HEK293 (cell line): Measurements from ENCODE around the gene LSM2.

Source experiments
- CTCF ChIP-seq: fragments of 450-650 bp; formaldehyde crosslinking; IDR thresholded peaks from 2 replicates; pipeline ENCODE4 v1.5.1; 2016; ENCODE audit warnings: missing biosample characterization, missing genetic modification characterization
- GLIS1 ChIP-seq: fragments of 450-650 bp; formaldehyde crosslinking; IDR thresholded peaks from 2 replicates; pipeline ENCODE4 v1.5.1; 2016; ENCODE audit warnings: missing biosample characterization, missing genetic modification characterization
- MEIS1 ChIP-seq: sonication (generic); formaldehyde crosslinking; IDR thresholded peaks from 2 replicates; pipeline ENCODE4 v1.8.1; 2022; ENCODE audit warnings: missing genetic modification reagents, mild to moderate bottlenecking, borderline replicate concordance
- SP7 ChIP-seq: fragments of 450-650 bp; formaldehyde crosslinking; IDR thresholded peaks from 2 replicates; pipeline ENCODE4 v1.5.1; 2016; ENCODE audit warnings: missing biosample characterization, missing genetic modification characterization
- WT1 ChIP-seq: fragments of 450-650 bp; formaldehyde crosslinking; IDR thresholded peaks from 2 replicates; pipeline ENCODE4 v1.5.1; 2016; ENCODE audit warnings: missing biosample characterization, missing genetic modification characterization
- ZBTB20 ChIP-seq: fragments of 450-650 bp; formaldehyde crosslinking; IDR thresholded peaks from 2 replicates; pipeline ENCODE4 v1.5.1; 2016; ENCODE audit warnings: missing biosample characterization, missing genetic modification characterization
- ZFHX2 ChIP-seq: fragments of 450-650 bp; formaldehyde crosslinking; conservative IDR thresholded peaks from 2 replicates; pipeline ENCODE4 v1.5.1; 2016; ENCODE audit warnings: missing biosample characterization, missing genetic modification characterization
- ZNF138 ChIP-seq: fragments of 450-650 bp; formaldehyde crosslinking; IDR thresholded peaks from 2 replicates; pipeline ENCODE4 v1.5.1; 2016; ENCODE audit warnings: missing biosample characterization, missing genetic modification characterization, borderline replicate concordance
- ZNF155 ChIP-seq: fragments of 450-650 bp; formaldehyde crosslinking; IDR thresholded peaks from 2 replicates; pipeline ENCODE4 v1.5.1; 2016; ENCODE audit warnings: missing biosample characterization, missing genetic modification characterization
- ZNF169 ChIP-seq: fragments of 450-650 bp; formaldehyde crosslinking; IDR thresholded peaks from 2 replicates; pipeline ENCODE4 v1.5.1; 2016; ENCODE audit warnings: missing biosample characterization, missing genetic modification characterization
- ZNF24 ChIP-seq: fragments of 450-650 bp; formaldehyde crosslinking; IDR thresholded peaks from 2 replicates; pipeline ENCODE4 v1.5.1; 2016; ENCODE audit warnings: missing biosample characterization, missing genetic modification characterization
- ZNF341 ChIP-seq: fragments of 450-650 bp; formaldehyde crosslinking; IDR thresholded peaks from 2 replicates; pipeline ENCODE4; 2016; ENCODE audit warnings: low read depth, missing biosample characterization, missing genetic modification characterization
- ZNF391 ChIP-seq: fragments of 450-650 bp; formaldehyde crosslinking; IDR thresholded peaks from 2 replicates; pipeline ENCODE4 v1.5.1; 2016; ENCODE audit warnings: low read depth, missing biosample characterization, missing genetic modification characterization, borderline replicate concordance
- ZNF416 ChIP-seq: fragments of 450-650 bp; formaldehyde crosslinking; IDR thresholded peaks from 2 replicates; pipeline ENCODE4 v1.5.1; 2016; ENCODE audit warnings: missing biosample characterization, missing genetic modification characterization
- ZNF423 ChIP-seq: fragments of 450-650 bp; formaldehyde crosslinking; IDR thresholded peaks from 2 replicates; pipeline ENCODE4 v1.5.1; 2016; ENCODE audit warnings: missing biosample characterization, missing genetic modification characterization
- ZNF600 ChIP-seq: fragments of 450-650 bp; formaldehyde crosslinking; IDR thresholded peaks from 2 replicates; pipeline ENCODE4 v1.5.1; 2016; ENCODE audit warnings: missing biosample characterization, missing genetic modification characterization
- ZNF639 ChIP-seq: fragments of 450-650 bp; formaldehyde crosslinking; IDR thresholded peaks from 2 replicates; pipeline ENCODE4 v1.5.1; 2016; ENCODE audit warnings: missing biosample characterization, missing genetic modification characterization
- ZNF660 ChIP-seq: fragments of 450-650 bp; IDR thresholded peaks from 2 replicates; pipeline ENCODE4 v1.5.1; 2018; ENCODE audit warnings: missing biosample characterization, mild to moderate bottlenecking, missing genetic modification characterization
- TF ChIP-seq, protein P1 (sequence below): fragments of 450-650 bp; formaldehyde crosslinking; conservative IDR thresholded peaks from 2 replicates; pipeline ENCODE4 v1.5.1; 2016; ENCODE audit warnings: low read depth, missing biosample characterization, missing genetic modification characterization
- TF ChIP-seq, protein P2 (sequence below): fragments of 450-650 bp; formaldehyde crosslinking; IDR thresholded peaks from 2 replicates; pipeline ENCODE4 v1.5.1; 2016; ENCODE audit warnings: missing biosample characterization, missing genetic modification characterization
- TF ChIP-seq, protein P3 (sequence below): fragments of 450-650 bp; formaldehyde crosslinking; IDR thresholded peaks from 2 replicates; pipeline ENCODE4 v1.5.1; 2017; ENCODE audit warnings: missing biosample characterization, missing genetic modification characterization
- TF ChIP-seq, protein P4 (sequence below): fragments of 450-650 bp; formaldehyde crosslinking; IDR thresholded peaks from 2 replicates; pipeline ENCODE4 v1.5.1; 2016; ENCODE audit warnings: missing biosample characterization, missing genetic modification characterization

LSM2 gene

DNA sequence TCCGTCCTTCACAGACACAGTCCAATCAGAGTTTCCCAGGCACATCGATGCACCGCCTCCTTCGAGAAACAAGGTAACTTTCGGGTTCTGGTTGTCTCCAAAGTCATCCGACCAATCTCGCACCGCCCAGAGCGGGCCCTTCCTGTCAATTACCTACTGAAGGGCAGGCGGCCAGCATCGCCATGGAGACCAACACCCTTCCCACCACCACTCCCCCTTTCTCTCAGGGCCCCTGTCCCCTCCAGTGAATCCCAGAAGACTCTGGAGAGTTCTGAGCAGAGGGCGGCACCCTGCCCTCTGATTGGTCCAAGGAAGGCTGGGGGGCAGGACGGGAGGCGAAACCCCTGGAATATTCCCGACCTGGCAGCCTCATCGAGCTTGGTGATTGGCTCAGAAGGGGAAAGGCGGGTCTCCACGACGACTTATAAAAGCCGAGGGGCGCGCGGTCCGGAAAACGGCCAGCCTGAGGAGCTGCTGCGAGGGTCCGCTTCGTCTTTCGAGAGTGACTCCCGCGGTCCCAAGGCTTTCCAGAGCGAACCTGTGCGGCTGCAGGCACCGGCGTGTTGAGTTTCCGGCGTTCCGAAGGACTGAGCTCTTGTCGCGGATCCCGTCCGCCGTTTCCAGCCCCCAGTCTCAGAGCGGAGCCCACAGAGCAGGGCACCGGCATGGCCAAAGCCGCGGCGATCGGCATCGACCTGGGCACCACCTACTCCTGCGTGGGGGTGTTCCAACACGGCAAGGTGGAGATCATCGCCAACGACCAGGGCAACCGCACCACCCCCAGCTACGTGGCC lies 20.7 kb upstream of the LSM2 start, which contains the start of gene HSPA1B (continued):
- TF ChIP-seq ZNF639 (tag by site-specific recombination) (0 out of 2 replicates have a peak, but pooled peaks have one; percentile 36), CTCF (peak; percentile 35; the same call in 1 of the 2 replicates), ZNF24 (peak; percentile 63; the same call in 1 of the 2 replicates), ZNF391 (tag by site-specific recombination) (peak; percentile 93), ZNF138 (no peak), GLIS1 (tag by site-specific recombination) (peak; percentile 31; the same call in 1 of the 2 replicates), MEIS1 (no peak), ZNF600 (tag by site-specific recombination) (peak; percentile 77), ZNF660 (tag by site-specific recombination) (peak; percentile 96), ZBTB20 (tag by site-specific recombination) (no peak), SP7 (tag by site-specific recombination) (peak; percentile 44), WT1 (peak; percentile 55), ZNF341 (peak; percentile 86), ZNF169 (tag by site-specific recombination) (no peak), ZFHX2 (peak; percentile 66), ZNF155 (tag by site-specific recombination) (no peak), ZNF423 (peak; percentile 27; the same call in 1 of the 2 replicates), ZNF416 (tag by site-specific recombination) (no peak)
- TF ChIP-seq, protein P1, sequence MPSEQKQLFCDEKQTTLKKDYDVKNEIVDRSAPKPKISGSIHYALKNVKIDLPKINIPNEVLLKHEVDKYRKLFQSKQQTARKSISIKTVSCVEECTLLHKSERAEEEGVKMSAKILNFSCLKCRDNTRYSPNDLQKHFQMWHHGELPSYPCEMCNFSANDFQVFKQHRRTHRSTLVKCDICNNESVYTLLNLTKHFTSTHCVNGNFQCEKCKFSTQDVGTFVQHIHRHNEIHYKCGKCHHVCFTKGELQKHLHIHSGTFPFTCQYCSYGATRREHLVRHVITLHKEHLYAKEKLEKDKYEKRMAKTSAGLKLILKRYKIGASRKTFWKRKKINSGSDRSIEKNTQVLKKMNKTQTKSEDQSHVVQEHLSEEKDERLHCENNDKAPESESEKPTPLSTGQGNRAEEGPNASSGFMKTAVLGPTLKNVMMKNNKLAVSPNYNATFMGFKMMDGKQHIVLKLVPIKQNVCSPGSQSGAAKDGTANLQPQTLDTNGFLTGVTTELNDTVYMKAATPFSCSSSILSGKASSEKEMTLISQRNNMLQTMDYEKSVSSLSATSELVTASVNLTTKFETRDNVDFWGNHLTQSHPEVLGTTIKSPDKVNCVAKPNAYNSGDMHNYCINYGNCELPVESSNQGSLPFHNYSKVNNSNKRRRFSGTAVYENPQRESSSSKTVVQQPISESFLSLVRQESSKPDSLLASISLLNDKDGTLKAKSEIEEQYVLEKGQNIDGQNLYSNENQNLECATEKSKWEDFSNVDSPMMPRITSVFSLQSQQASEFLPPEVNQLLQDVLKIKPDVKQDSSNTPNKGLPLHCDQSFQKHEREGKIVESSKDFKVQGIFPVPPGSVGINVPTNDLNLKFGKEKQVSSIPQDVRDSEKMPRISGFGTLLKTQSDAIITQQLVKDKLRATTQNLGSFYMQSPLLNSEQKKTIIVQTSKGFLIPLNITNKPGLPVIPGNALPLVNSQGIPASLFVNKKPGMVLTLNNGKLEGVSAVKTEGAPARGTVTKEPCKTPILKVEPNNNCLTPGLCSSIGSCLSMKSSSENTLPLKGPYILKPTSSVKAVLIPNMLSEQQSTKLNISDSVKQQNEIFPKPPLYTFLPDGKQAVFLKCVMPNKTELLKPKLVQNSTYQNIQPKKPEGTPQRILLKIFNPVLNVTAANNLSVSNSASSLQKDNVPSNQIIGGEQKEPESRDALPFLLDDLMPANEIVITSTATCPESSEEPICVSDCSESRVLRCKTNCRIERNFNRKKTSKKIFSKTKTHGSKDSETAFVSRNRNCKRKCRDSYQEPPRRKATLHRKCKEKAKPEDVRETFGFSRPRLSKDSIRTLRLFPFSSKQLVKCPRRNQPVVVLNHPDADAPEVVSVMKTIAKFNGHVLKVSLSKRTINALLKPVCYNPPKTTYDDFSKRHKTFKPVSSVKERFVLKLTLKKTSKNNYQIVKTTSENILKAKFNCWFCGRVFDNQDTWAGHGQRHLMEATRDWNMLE = no peak
- TF ChIP-seq, protein P2, sequence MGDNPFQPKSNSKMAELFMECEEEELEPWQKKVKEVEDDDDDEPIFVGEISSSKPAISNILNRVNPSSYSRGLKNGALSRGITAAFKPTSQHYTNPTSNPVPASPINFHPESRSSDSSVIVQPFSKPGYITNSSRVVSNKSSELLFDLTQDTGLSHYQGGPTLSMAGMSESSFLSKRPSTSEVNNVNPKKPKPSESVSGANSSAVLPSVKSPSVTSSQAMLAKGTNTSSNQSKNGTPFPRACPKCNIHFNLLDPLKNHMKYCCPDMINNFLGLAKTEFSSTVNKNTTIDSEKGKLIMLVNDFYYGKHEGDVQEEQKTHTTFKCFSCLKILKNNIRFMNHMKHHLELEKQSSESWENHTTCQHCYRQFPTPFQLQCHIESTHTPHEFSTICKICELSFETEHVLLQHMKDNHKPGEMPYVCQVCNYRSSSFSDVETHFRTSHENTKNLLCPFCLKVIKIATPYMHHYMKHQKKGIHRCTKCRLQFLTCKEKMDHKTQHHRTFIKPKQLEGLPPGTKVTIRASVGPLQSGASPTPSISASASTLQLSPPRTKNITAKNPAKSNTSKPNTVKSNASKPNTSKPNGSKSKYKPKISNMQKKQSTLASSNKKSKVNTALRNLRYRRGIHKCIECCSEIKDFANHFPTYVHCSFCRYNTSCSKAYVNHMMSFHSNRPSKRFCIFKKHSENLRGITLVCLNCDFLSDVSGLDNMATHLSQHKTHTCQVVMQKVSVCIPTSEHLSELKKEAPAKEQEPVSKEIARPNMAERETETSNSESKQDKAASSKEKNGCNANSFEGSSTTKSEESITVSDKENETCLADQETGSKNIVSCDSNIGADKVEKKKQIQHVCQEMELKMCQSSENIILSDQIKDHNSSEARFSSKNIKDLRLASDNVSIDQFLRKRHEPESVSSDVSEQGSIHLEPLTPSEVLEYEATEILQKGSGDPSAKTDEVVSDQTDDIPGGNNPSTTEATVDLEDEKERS (tag by site-specific recombination) = no peak
- TF ChIP-seq, protein P3, sequence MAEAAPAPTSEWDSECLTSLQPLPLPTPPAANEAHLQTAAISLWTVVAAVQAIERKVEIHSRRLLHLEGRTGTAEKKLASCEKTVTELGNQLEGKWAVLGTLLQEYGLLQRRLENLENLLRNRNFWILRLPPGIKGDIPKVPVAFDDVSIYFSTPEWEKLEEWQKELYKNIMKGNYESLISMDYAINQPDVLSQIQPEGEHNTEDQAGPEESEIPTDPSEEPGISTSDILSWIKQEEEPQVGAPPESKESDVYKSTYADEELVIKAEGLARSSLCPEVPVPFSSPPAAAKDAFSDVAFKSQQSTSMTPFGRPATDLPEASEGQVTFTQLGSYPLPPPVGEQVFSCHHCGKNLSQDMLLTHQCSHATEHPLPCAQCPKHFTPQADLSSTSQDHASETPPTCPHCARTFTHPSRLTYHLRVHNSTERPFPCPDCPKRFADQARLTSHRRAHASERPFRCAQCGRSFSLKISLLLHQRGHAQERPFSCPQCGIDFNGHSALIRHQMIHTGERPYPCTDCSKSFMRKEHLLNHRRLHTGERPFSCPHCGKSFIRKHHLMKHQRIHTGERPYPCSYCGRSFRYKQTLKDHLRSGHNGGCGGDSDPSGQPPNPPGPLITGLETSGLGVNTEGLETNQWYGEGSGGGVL = peak; percentile 35; the same call in 1 of the 2 replicates
- TF ChIP-seq, protein P4, sequence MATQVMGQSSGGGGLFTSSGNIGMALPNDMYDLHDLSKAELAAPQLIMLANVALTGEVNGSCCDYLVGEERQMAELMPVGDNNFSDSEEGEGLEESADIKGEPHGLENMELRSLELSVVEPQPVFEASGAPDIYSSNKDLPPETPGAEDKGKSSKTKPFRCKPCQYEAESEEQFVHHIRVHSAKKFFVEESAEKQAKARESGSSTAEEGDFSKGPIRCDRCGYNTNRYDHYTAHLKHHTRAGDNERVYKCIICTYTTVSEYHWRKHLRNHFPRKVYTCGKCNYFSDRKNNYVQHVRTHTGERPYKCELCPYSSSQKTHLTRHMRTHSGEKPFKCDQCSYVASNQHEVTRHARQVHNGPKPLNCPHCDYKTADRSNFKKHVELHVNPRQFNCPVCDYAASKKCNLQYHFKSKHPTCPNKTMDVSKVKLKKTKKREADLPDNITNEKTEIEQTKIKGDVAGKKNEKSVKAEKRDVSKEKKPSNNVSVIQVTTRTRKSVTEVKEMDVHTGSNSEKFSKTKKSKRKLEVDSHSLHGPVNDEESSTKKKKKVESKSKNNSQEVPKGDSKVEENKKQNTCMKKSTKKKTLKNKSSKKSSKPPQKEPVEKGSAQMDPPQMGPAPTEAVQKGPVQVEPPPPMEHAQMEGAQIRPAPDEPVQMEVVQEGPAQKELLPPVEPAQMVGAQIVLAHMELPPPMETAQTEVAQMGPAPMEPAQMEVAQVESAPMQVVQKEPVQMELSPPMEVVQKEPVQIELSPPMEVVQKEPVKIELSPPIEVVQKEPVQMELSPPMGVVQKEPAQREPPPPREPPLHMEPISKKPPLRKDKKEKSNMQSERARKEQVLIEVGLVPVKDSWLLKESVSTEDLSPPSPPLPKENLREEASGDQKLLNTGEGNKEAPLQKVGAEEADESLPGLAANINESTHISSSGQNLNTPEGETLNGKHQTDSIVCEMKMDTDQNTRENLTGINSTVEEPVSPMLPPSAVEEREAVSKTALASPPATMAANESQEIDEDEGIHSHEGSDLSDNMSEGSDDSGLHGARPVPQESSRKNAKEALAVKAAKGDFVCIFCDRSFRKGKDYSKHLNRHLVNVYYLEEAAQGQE = peak; percentile 58; the same call in 1 of the 2 replicates
